HuH-7.5 (cell line): Measurements from ENCODE around the gene RAB40B.

Experiments
- DNase-seq: peaks from one replicate; pipeline ENCODE4 v3.0.0; 2011; ENCODE audit warnings: low spot score

RAB40B gene

GRCh38 chr17:82614095-82614631 is 84.3 kb downstream of the RAB40B start:
- DNase-seq: no peak

GRCh38 chr17:82613283-82614094 is 85.0 kb downstream of the RAB40B start:
- DNase-seq: no peak

GRCh38 chr17:82611140-82612058 is 87.1 kb downstream of the RAB40B start:
- DNase-seq: no peak

GRCh38 chr17:82609655-82610054 is 88.8 kb downstream of the RAB40B start:
- no peak for DNase-seq

- DNase-seq: no peak
Measured at GRCh38 chr17:82608816-82609215, 89.7 kb downstream of the RAB40B start.

GRCh38 chr17:82605939-82606600 is 92.4 kb downstream of the RAB40B start:
- DNase-seq: no peak
